Stimulated activated effector memory CD8-positive, alpha-beta T cell treated with anti-CD3 and anti-CD28 coated beads, Interleukin-12 subunit alpha, Interleukin-12 subunit beta, amount 100 ng/mL, for 72 hours (primary cell): ENCODE results near the gene PDIA3.
"Not testable (repeated sequence)": the region's sequence is repeated elsewhere in the genome, so short reads cannot be mapped to it uniquely, and the experiment has no call there.

Source experiments
- ATAC-seq: fragments of 150-1000 bp; cut with Tn5 transposase; 2 replicates; pipeline ENCODE4 v1.10.0; 2021
- DNase-seq, 2 donors: peaks; one replicate each; pipeline ENCODE4 v3.0.0; 2021 to 2022; ENCODE audit warnings: low spot score in 2 of 2
- H3K27ac Mint-ChIP-seq: one replicate; pipeline ENCODE4 v1.8.0; 2022; ENCODE audit warnings: mild to moderate bottlenecking, mixed read lengths
- H3K36me3 Mint-ChIP-seq: one replicate; pipeline ENCODE4 v1.8.0; 2022; ENCODE audit warnings: mild to moderate bottlenecking, mixed read lengths
- H3K4me1 Mint-ChIP-seq: one replicate; pipeline ENCODE4 v1.8.0; 2022; ENCODE audit warnings: mixed read lengths
- H3K4me3 Mint-ChIP-seq: one replicate; pipeline ENCODE4 v1.8.0; 2022; ENCODE audit warnings: mild to moderate bottlenecking, mixed read lengths
- H3K9me3 Mint-ChIP-seq: one replicate; pipeline ENCODE4 v1.8.0; 2022; ENCODE audit warnings: mixed read lengths

The PDIA3 gene

GRCh38 chr15:43794269-43795037, 48.2 kb downstream of the PDIA3 start:
- peak overlapping the region; percentile 98 for H3K4me3 Mint-ChIP-seq
- H3K9me3 Mint-ChIP-seq: no peaks in the 10 kb centered on the region
- H3K27ac Mint-ChIP-seq: peak overlapping the region; percentile 99
- DNase-seq: no peak
- no peak for ATAC-seq
- peaks cover 76% of the 10 kb centered on the region for H3K36me3 Mint-ChIP-seq
- H3K4me1 Mint-ChIP-seq: peaks cover 55% of the 10 kb centered on the region

DNA sequence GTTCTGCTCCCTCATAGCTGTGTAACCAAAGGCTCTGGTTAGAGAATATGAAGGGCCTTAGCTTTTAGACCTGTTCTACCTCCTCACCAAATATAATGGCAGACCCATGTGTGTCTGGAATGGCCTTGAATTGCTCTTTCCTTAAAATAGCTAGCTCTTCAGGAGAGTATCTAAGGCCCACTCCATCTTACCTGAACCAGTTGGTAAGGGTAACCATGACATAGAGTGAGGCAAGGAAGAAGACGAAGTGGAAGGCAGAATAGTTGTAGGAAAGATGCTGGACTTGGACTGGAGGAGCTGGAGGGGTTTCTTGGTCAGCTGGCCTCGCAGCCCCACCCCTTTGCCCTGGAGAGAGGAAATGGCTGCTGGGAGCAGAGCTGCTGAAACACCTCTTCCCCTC, 49.0 kb downstream of the PDIA3 start:
- Mint-ChIP-seq H3K4me1 (peaks cover 62% of the 10 kb centered on the region), H3K27ac (peak overlapping the region; percentile 99), H3K9me3 (no peaks in the 10 kb centered on the region), H3K36me3 (peaks cover 84% of the 10 kb centered on the region), H3K4me3 (no peak overlapping the region)
- ATAC-seq: no peak
- DNase-seq: no peak

GRCh38 chr15:43795997-43796396, 49.8 kb downstream of the PDIA3 start:
- no peak overlapping the region for H3K4me3 Mint-ChIP-seq
- H3K36me3 Mint-ChIP-seq: peaks cover 92% of the 10 kb centered on the region
- H3K9me3 Mint-ChIP-seq: no peaks in the 10 kb centered on the region
- peaks cover 69% of the 10 kb centered on the region for H3K4me1 Mint-ChIP-seq
- DNase-seq (no peak), ATAC-seq (no peak)
- peak overlapping the region; percentile 99 for H3K27ac Mint-ChIP-seq

- ATAC-seq: no peak
- peaks cover 75% of the 10 kb centered on the region for H3K4me1 Mint-ChIP-seq
- no peaks in the 10 kb centered on the region for H3K9me3 Mint-ChIP-seq
- H3K4me3 Mint-ChIP-seq: no peak overlapping the region
- no peak for DNase-seq
- peaks cover 98% of the 10 kb centered on the region for H3K36me3 Mint-ChIP-seq
- no peak overlapping the region for H3K27ac Mint-ChIP-seq
These were observed 50.3 kb downstream of the PDIA3 start for GRCh38 chr15:43796566-43796965.

GRCh38 chr15:43799209-43799944, 53.1 kb downstream of the PDIA3 start:
- no peak for ATAC-seq
- H3K4me3 Mint-ChIP-seq: peak overlapping the region; percentile 92
- peaks cover 62% of the 10 kb centered on the region for H3K4me1 Mint-ChIP-seq
- peaks cover 99% of the 10 kb centered on the region for H3K36me3 Mint-ChIP-seq
- DNase-seq: no peak
- peak overlapping the region; percentile 96 for H3K27ac Mint-ChIP-seq
- H3K9me3 Mint-ChIP-seq: no peaks in the 10 kb centered on the region

DNA sequence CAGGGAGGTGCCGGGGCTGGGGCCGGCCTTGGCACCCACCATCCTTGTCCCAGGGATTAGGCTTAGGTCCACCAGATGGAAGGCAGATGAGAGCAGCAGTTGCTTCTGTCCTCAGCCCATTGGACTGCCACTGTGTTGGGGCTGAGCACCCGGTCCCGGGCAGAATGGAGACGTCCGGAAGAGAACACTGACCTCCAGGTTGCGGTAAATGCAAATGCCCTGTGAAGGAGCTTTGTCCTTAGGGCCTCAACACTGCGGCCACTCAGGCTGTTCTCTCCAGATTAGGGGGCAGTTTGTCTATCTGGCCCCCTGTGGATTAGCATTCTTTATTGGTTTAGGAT, 53.7 kb downstream of the PDIA3 start, which contains the start of gene SERINC4:
TSS of gene SERINC4 (minus strand) at position 276 of the 341 bp plus-strand sequence. CDS start at position 42, 234 bp downstream.
- Mint-ChIP-seq H3K4me3 (peak within 1 kb of the TSS; percentile 92), H3K27ac (peak within 1 kb of the TSS; percentile 96), H3K9me3 (no peaks in the 10 kb centered on the region), H3K36me3 (peaks cover 99% of the 10 kb centered on the region), H3K4me1 (peaks cover 57% of the 10 kb centered on the region)
- ATAC-seq: no peak
- no peak for DNase-seq

DNA sequence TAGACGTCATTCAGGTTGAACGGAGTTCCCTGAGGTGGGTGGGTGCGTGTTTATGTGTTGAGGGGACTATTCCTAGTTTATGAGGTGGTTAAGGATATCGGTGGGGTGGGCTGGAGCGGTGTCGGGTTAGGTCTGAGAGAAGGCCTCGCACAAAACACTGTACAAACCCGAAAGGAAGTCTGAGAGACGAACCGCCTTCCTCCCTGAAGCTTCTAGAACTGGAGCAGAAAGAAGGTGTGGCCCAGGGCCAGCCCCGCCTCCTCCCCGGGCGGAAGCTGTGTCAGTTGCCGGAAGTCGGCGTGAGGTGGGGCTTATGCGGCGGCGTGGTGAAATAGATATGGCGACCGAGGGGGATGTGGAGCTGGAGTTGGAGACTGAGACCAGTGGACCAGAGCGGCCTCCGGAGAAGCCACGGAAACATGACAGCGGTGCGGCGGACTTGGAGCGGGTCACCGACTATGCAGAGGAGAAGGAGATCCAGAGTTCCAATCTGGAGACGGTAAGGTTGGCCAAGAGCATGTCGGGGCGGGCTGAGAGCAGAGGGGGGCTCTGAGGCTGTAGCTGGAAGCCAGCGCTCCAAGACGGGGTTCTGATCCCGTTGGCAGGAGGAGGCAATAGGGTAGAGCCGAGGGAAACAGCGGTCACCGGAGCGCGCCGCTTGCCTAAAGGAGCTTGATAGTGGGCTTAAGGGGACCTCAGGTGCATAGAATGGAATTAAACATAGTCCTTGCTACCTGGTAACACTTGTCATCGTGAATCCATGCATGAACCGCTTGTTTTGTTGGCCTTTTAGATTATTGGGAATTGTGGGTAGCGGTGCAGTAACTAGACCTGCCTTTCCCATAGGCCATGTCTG, 54.3 kb downstream of the PDIA3 start, which contains the start of gene HYPK:
TSS of gene HYPK (plus strand) at position 314 of the 856 bp plus-strand sequence. CDS start at position 338, 24 bp downstream.
- peaks cover 51% of the 10 kb centered on the region for H3K4me1 Mint-ChIP-seq
- H3K27ac Mint-ChIP-seq: peak within 1 kb of the TSS; percentile 96
- peak; percentile 98 for ATAC-seq
- no peaks in the 10 kb centered on the region for H3K9me3 Mint-ChIP-seq
- H3K4me3 Mint-ChIP-seq: peak within 1 kb of the TSS; percentile 92
- DNase-seq: peak; percentile 79 to 92
- peaks cover 99% of the 10 kb centered on the region for H3K36me3 Mint-ChIP-seq

DNA sequence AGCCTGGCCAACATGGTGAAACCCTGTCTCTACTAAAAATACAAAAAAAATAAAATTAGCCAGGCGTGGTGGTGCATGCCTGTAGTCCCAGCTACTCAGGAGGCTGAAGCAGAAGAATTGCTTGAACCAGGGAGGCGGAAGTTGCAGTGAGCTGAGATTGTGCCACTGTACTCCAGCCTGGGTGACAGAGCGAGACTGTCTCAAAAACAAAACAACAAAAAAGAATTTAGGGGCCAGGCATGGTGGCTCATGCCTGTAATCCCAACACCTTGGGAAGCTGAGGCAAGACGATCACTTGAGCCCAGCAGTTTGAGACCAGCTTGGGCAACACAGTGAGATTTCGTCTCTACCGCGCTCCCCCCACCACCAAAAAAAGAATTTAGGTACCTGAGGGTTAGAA, 56.4 kb downstream of the PDIA3 start:
- H3K4me3 Mint-ChIP-seq: not testable (repeated sequence)

DNA sequence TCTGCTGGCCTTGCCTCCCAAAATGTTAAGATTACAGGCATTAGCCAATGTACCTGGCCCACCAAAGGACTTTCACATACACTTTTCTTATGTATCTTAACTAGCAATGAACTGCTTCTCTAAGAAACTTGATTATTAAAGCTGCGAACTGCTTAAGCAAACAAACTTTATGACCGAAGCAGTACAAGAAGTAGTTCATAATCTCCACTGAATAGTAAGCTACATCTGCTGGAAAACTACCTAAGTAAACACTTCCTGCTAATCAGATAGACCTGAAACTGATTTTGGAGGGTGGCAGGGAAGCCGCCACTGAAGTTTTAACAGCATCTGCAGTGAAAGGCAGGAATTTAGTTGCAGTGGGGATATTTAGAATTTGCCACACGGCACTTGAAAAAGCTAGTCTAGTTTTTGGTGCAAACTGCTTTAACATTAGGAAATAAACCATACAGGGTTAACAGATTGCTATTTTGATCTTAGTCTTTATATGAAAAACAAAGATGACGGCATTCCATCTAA, 62.3 kb downstream of the PDIA3 start:
- ATAC-seq (no peak), DNase-seq (no peak)
- no peak overlapping the region for H3K27ac Mint-ChIP-seq
- H3K4me1 Mint-ChIP-seq: no peaks in the 10 kb centered on the region
- peaks cover 100% of the 10 kb centered on the region for H3K36me3 Mint-ChIP-seq
- no peaks in the 10 kb centered on the region for H3K9me3 Mint-ChIP-seq
- no peak overlapping the region for H3K4me3 Mint-ChIP-seq

More for the DNA sequence above, 56.4 kb downstream of the PDIA3 start:
- not testable (repeated sequence) for DNase-seq, H3K9me3 Mint-ChIP-seq, H3K27ac Mint-ChIP-seq, ATAC-seq
- H3K4me1 Mint-ChIP-seq: peaks cover 37% of the 10 kb centered on the region
- H3K36me3 Mint-ChIP-seq: peaks cover 99% of the 10 kb centered on the region

- Mint-ChIP-seq H3K9me3 (no peaks in the 10 kb centered on the region), H3K4me3 (no peak overlapping the region), H3K36me3 (peaks cover 100% of the 10 kb centered on the region), H3K4me1 (no peaks in the 10 kb centered on the region), H3K27ac (no peak overlapping the region)
- ATAC-seq (no peak), DNase-seq (no peak)
These were observed 62.9 kb downstream of the PDIA3 start for GRCh38 chr15:43808960-43809678.

DNA sequence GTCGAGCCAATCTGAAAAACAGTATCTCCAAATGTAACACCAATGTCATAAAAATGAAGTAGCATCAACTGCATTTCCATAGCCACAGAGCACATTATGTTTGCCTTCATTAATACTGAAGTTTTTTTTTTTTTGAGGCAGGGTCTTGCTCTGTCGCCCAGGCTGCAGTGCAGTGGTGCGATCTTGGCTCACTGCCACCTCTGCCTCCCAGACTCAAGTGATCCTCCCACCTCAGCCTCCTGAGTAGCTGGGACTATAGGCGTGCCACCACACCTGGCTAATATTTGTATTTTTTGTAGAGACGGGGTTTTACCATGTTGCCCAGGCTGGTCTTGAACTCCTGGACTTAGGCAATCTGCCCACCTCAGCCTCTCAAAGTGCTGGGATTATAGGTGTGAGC, 68.8 kb downstream of the PDIA3 start:
- H3K27ac Mint-ChIP-seq: peak overlapping the region; percentile 8
- peaks cover 95% of the 10 kb centered on the region for H3K36me3 Mint-ChIP-seq
- H3K4me3 Mint-ChIP-seq, ATAC-seq, H3K4me1 Mint-ChIP-seq, DNase-seq, H3K9me3 Mint-ChIP-seq: not testable (repeated sequence)

GRCh38 chr15:43821505-43821904, 75.3 kb downstream of the PDIA3 start:
- H3K4me1 Mint-ChIP-seq: peaks cover 27% of the 10 kb centered on the region
- ATAC-seq (no peak), DNase-seq (no peak)
- peaks cover 67% of the 10 kb centered on the region for H3K36me3 Mint-ChIP-seq
- no peaks in the 10 kb centered on the region for H3K9me3 Mint-ChIP-seq
- H3K4me3 Mint-ChIP-seq: peak overlapping the region; percentile 91
- no peak overlapping the region for H3K27ac Mint-ChIP-seq
